Measurements from ENCODE around the gene LRRC73.
"Not testable (repeated sequence)": the region's sequence is repeated elsewhere in the genome, so short reads cannot be mapped to it uniquely, and the experiment has no call there.

Gene LRRC73

GRCh38 chr6:43459535-43459934, 50.6 kb downstream of the LRRC73 start:
- no peak for DNase-seq

- DNase-seq, result not testable (repeated sequence)
These were observed 52.0 kb downstream of the LRRC73 start for GRCh38 chr6:43458154-43458553.

- no peak for DNase-seq
These were observed 52.5 kb downstream of the LRRC73 start for GRCh38 chr6:43457643-43458042.
